CD14-positive monocyte (primary cell): ENCODE data around the gene CCDC170. TPM values are rescaled to one million over a fixed set of nuclear protein-coding genes. Genes with fewer than 3 reads are reported as not detected.

Experiments used
- DNase-seq, 3 donors: peaks; one replicate each; pipeline ENCODE4 v3.0.0-alpha.2; 2011 to 2022
- H2AFZ ChIP-seq: 2 replicates; pipeline ENCODE4 v1.6.0; 2012; ENCODE audit warnings: mild to moderate bottlenecking, low read depth, low read length, inconsistent platforms; ENCODE audit not compliant: insufficient read depth, poor library complexity, severe bottlenecking
- H3K27ac ChIP-seq, 2 donors: 1 replicate in 1 of 2; 2 replicates in 1 of 2; pipeline ENCODE4 v1.5.1; 2012 to 2013; ENCODE audit warnings: low read length in 2 of 2, control low read depth in 1 of 2, inconsistent platforms in 1 of 2, low read depth in 1 of 2, mild to moderate bottlenecking in 1 of 2
- H3K27me3 ChIP-seq, 2 donors: one replicate each; pipeline versions ENCODE4 v1.6.0 to v1.6.1; 2011 to 2013; ENCODE audit warnings: low read length in 2 of 2; ENCODE audit not compliant: control insufficient read depth in 2 of 2, insufficient read depth in 2 of 2
- H3K36me3 ChIP-seq, 2 donors: replicated peaks in 1 of 2; 1 replicate in 1 of 2; 2 replicates in 1 of 2; pipeline versions ENCODE4 v1.5.1 to v1.6.1; 2012 to 2013; ENCODE audit warnings: low read length in 2 of 2, control low read depth in 1 of 2, inconsistent platforms in 1 of 2, mild to moderate bottlenecking in 1 of 2; ENCODE audit not compliant: insufficient read depth in 2 of 2, control insufficient read depth in 1 of 2
- H3K4me1 ChIP-seq, 2 donors: 1 replicate in 1 of 2; 2 replicates in 1 of 2; pipeline versions ENCODE4 v1.5.1 to v1.6.1; 2012 to 2013; ENCODE audit warnings: low read length in 2 of 2, control low read depth in 1 of 2, inconsistent platforms in 1 of 2, mild to moderate bottlenecking in 1 of 2, moderate library complexity in 1 of 2; ENCODE audit not compliant: insufficient read depth in 2 of 2, control insufficient read depth in 1 of 2
- H3K4me2 ChIP-seq: replicated peaks from 2 replicates; pipeline ENCODE3; 2012; ENCODE audit warnings: low read length, moderate library complexity, mild to moderate bottlenecking; ENCODE audit not compliant: poor library complexity, severe bottlenecking; ENCODE audit errors: extremely low read depth
- H3K4me3 ChIP-seq, 3 experiments: fragments of 200-600 bp in 1 of 3; sonication (generic) in 1 of 3; replicated peaks in 1 of 3; 1 replicate in 2 of 3; 2 replicates in 1 of 3; pipeline ENCODE4 v1.5.1; 2011 to 2013; ENCODE audit warnings: low read length in 3 of 3, mild to moderate bottlenecking in 3 of 3, control low read depth in 2 of 3, low read depth in 2 of 3, inconsistent platforms in 1 of 3, moderate library complexity in 1 of 3
- H3K79me2 ChIP-seq: 2 replicates; pipeline ENCODE4 v1.6.0; 2012; ENCODE audit warnings: mild to moderate bottlenecking, control low read depth, inconsistent platforms, low read length, moderate library complexity; ENCODE audit not compliant: insufficient read depth
- H3K9ac ChIP-seq: 2 replicates; pipeline ENCODE4 v1.6.0; 2017; ENCODE audit warnings: low read length, mild to moderate bottlenecking; ENCODE audit not compliant: insufficient read depth, poor library complexity, severe bottlenecking
- H3K9me3 ChIP-seq, 2 donors: replicated peaks in 1 of 2; 1 replicate in 1 of 2; 2 replicates in 1 of 2; pipeline versions ENCODE4 v1.5.1 to v1.6.1; 2012 to 2013; ENCODE audit warnings: low read length in 2 of 2, control low read depth in 1 of 2; ENCODE audit not compliant: control insufficient read depth in 1 of 2, insufficient read depth in 1 of 2
- H4K20me1 ChIP-seq: 2 replicates; pipeline ENCODE4 v1.6.0; 2012; ENCODE audit warnings: mild to moderate bottlenecking, low read length, control low read depth, moderate library complexity; ENCODE audit not compliant: insufficient read depth
- H3K27ac Mint-ChIP-seq, 7 donors: one replicate each; pipeline ENCODE4 v1.8.0; 2020; ENCODE audit warnings: mild to moderate bottlenecking in 7 of 7, mixed read lengths in 7 of 7, moderate library complexity in 6 of 7, inconsistent platforms in 2 of 7
- H3K27me3 Mint-ChIP-seq, 3 donors: one replicate each; pipeline ENCODE4 v1.8.0; 2021 to 2022; ENCODE audit warnings: low read depth in 3 of 3, mild to moderate bottlenecking in 3 of 3, mixed read lengths in 3 of 3, moderate library complexity in 3 of 3, inconsistent platforms in 1 of 3
- H3K36me3 Mint-ChIP-seq, 2 donors: one replicate each; pipeline ENCODE4 v1.8.0; 2020; ENCODE audit warnings: mixed read lengths in 2 of 2, inconsistent platforms in 1 of 2, mild to moderate bottlenecking in 1 of 2
- H3K4me1 Mint-ChIP-seq: one replicate; pipeline ENCODE4 v1.8.0; 2020; ENCODE audit warnings: mild to moderate bottlenecking, mixed read lengths
- H3K4me3 Mint-ChIP-seq, 2 donors: one replicate each; pipeline ENCODE4 v1.8.0; 2020; ENCODE audit warnings: mild to moderate bottlenecking in 2 of 2, mixed read lengths in 2 of 2, moderate library complexity in 1 of 2
- H3K9me3 Mint-ChIP-seq, 7 donors: one replicate each; pipeline ENCODE4 v1.8.0; 2020 to 2022; ENCODE audit warnings: mixed read lengths in 7 of 7, mild to moderate bottlenecking in 6 of 7, moderate library complexity in 6 of 7, inconsistent platforms in 2 of 7
- CTCF ChIP-seq: fragments of 200-600 bp; IDR thresholded peaks from one replicate; pipeline ENCODE4 v1.8.0; 2022; ENCODE audit warnings: antibody characterized with exemption, mild to moderate bottlenecking
- WGBS: methylation state at CpG from one replicate; pipeline ENCODE4 v1.1.5; 2013; ENCODE audit warnings: missing lambda C conversion rate; ENCODE audit not compliant: insufficient coverage; 5-methylcytosine and 5-hydroxymethylcytosine counted together
- intact Hi-C, 2 donors: fragments of 100-400 bp; cut with micrococcal nuclease; formaldehyde crosslinking; loops; one replicate each; pipeline versions ENCODE4 v1.15.0 to v1.15.1; 2023
- polyA plus RNA-seq, 3 donors: library from polyadenylated mRNA; depleted of rRNA in 1 of 3; unstranded in 2 of 3; stranded (reverse) in 1 of 3; fragments of 300-500 nt in 2 of 3; fragments of >200 nt in 1 of 3; fragmentation: Illumina TruSeq in 2 of 3; gene quantifications; 1 replicate in 2 of 3; 2 replicates in 1 of 3; pipeline ENCODE4 v1.2.3, GENCODE V29; 2012 to 2021

CCDC170 gene
- polyA plus RNA-seq, 3 donors = 4.2 to 7.0 (median 6.3) TPM

GRCh38 chr6:151551223-151551857 lies 57.5 kb downstream of the CCDC170 start:
- WGBS = 73% methylated on average over 2 of the region's 6 CpGs
- Histone ChIP-seq H2AFZ (no peak overlapping the region), H3K27me3 (no peaks in the 10 kb centered on the region), H3K36me3 (peaks cover 0 to 6% of the 10 kb centered on the region in 2 donors), H3K9me3 (peaks cover 0 to 8% of the 10 kb centered on the region in 2 donors), H3K27ac (no peak overlapping the region), H3K4me2 (no peak overlapping the region), H3K79me2 (no peaks in the 10 kb centered on the region), H3K4me1 (peaks cover 26 to 40% of the 10 kb centered on the region in 2 donors), H4K20me1 (no peaks in the 10 kb centered on the region), H3K9ac (no peak overlapping the region), H3K4me3 (no peak overlapping the region)
- no peak for TF ChIP-seq CTCF
- Mint-ChIP-seq H3K4me3 (no peak overlapping the region), H3K36me3 (peaks cover 9 to 20% of the 10 kb centered on the region in 2 donors), H3K27ac (no peak overlapping the region), H3K9me3 (peaks cover 5 to 15% (median 10%) of the 10 kb centered on the region in 7 donors), H3K4me1 (peaks cover 31% of the 10 kb centered on the region), H3K27me3 (peaks cover 0 to 2% (median 2%) of the 10 kb centered on the region in 3 donors)
- intact Hi-C loops = no loop called here
- no peak for DNase-seq

GRCh38 chr6:151553416-151554165 lies 59.8 kb downstream of the CCDC170 start:
- TF ChIP-seq CTCF = no peak
- peak overlapping the region; percentile 72 to 91 (median 88) for H3K27ac Mint-ChIP-seq

More at GRCh38 chr6:151553416-151554165, 59.8 kb downstream of the CCDC170 start:
- Histone ChIP-seq H3K4me2 (peak overlapping the region; percentile 55), H4K20me1 (no peaks in the 10 kb centered on the region), H2AFZ (no peak overlapping the region), H3K4me3 (peak overlapping the region in 1 of 3 experiments; percentile 44), H3K79me2 (no peaks in the 10 kb centered on the region), H3K36me3 (peaks cover 0 to 6% of the 10 kb centered on the region in 2 donors), H3K27me3 (no peaks in the 10 kb centered on the region), H3K9me3 (peaks cover 0 to 8% of the 10 kb centered on the region in 2 donors), H3K9ac (peak overlapping the region; percentile 4), H3K27ac (peak overlapping the region in 1 of 2 donors; percentile 83), H3K4me1 (peaks cover 26 to 40% of the 10 kb centered on the region in 2 donors)
- Mint-ChIP-seq H3K36me3 (peaks cover 11 to 16% of the 10 kb centered on the region in 2 donors), H3K4me1 (peaks cover 31% of the 10 kb centered on the region), H3K9me3 (peaks cover 3 to 22% (median 12%) of the 10 kb centered on the region in 7 donors), H3K27me3 (peaks cover 2% of the 10 kb centered on the region in 3 donors), H3K4me3 (peak overlapping the region in 1 of 2 donors; percentile 57)
- DNase-seq = peak; percentile 15 to 48 (median 30)
- no CpG with 5 or more reads among the region's 3 CpGs for WGBS
- intact Hi-C loops = no loop called here
